Testis (tissue), 2 donors: ENCODE data around the gene TSPAN32.
"Not testable (repeated sequence)": the region's sequence is repeated elsewhere in the genome, so short reads cannot be mapped to it uniquely, and the experiment has no call there.

ENCODE experiments used
- CTCF ChIP-seq, 3 experiments: fragments of 450-650 bp in 2 of 3; fragments of 200-600 bp in 1 of 3; sonication (generic) in 1 of 3; IDR thresholded peaks; one replicate each; pipeline ENCODE4 v1.5.1; 2016 to 2019; ENCODE audit warnings: antibody characterized with exemption in 3 of 3, mild to moderate bottlenecking in 2 of 3, moderate library complexity in 1 of 3
- POLR2A ChIP-seq: fragments of 450-650 bp; IDR thresholded peaks from one replicate; pipeline ENCODE4 v1.6.1; 2017; ENCODE audit warnings: antibody characterized with exemption, mild to moderate bottlenecking, moderate library complexity

GRCh38 chr11:2332569-2332968 lies 30.8 kb downstream of the TSPAN32 start:
- not testable (repeated sequence) for TF ChIP-seq CTCF (IDR thresholded peaks at IDR 0.05); POLR2A
